ENCODE data around the gene REL.

DNA sequence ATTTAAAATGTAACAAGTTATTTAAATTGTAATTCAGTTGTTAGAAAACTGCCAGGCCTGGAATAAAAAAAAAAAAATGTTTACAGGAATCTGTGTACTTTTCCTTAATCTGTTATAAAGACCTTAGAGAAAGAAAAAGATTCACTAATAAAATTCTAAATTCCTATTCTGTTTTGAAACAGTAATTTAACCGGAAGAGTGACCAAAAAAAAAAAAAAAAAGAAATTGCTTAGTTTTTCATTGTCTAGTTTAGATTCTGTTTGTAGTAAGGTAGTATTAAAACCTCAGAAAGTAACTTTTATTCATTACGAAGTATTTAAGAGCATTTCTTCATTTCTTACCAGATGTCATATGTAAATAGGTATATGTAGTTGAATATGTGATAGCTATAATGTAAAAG lies 2.5 kb downstream of the REL start:
- TF ChIP-seq, protein P1, sequence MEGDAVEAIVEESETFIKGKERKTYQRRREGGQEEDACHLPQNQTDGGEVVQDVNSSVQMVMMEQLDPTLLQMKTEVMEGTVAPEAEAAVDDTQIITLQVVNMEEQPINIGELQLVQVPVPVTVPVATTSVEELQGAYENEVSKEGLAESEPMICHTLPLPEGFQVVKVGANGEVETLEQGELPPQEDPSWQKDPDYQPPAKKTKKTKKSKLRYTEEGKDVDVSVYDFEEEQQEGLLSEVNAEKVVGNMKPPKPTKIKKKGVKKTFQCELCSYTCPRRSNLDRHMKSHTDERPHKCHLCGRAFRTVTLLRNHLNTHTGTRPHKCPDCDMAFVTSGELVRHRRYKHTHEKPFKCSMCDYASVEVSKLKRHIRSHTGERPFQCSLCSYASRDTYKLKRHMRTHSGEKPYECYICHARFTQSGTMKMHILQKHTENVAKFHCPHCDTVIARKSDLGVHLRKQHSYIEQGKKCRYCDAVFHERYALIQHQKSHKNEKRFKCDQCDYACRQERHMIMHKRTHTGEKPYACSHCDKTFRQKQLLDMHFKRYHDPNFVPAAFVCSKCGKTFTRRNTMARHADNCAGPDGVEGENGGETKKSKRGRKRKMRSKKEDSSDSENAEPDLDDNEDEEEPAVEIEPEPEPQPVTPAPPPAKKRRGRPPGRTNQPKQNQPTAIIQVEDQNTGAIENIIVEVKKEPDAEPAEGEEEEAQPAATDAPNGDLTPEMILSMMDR (conservative IDR thresholded peaks at IDR 0.05; ENCODE audit: low read depth, low read length) = no peak
- no peak for TF ChIP-seq EZH2 (IDR thresholded peaks at IDR 0.05; ENCODE audit: borderline replicate concordance, low read depth, low read length, poor library complexity, severe bottlenecking)

All from A673 (cell line).